HG02759 (cell line): ENCODE data around the gene CADPS2.

Source experiments
- ATAC-seq: cut with Tn5 transposase; IDR thresholded peaks from one replicate; pipeline ENCODE4 v1.9.1; 2021; ENCODE audit warnings: mild to moderate bottlenecking, moderate library complexity; ENCODE audit not compliant: unreplicated experiment

The CADPS2 gene

GRCh38 chr7:122886357-122887081 lies at the start of gene CADPS2:
CADPS2 (minus strand) TSS chr7:122886460; CDS start chr7:122886337, 123 bp downstream.
- ATAC-seq = peak; percentile 67

DNA sequence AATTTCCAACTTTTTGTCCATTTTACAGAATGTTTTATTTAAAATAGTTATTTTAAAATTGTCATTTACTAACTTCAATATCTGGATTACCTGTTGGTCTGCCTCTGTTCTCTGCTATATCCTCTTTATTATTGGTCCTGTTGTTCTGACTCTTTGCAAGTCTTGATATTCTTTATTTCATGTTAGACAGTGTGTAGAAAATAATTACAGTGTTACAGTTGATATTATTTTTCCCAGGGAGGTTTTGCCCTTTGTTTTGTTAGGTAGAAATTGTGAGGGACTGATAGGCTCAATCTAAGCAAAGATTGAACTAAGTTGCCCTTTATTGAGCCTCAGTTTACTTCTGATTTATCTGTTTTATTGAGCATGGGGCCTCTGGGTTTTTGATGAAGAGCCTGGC lies 49.4 kb upstream of the CADPS2 start:
- no peak for ATAC-seq

- no peak for ATAC-seq
These were observed 33.5 kb upstream of the CADPS2 start for GRCh38 chr7:122919643-122920181.

DNA sequence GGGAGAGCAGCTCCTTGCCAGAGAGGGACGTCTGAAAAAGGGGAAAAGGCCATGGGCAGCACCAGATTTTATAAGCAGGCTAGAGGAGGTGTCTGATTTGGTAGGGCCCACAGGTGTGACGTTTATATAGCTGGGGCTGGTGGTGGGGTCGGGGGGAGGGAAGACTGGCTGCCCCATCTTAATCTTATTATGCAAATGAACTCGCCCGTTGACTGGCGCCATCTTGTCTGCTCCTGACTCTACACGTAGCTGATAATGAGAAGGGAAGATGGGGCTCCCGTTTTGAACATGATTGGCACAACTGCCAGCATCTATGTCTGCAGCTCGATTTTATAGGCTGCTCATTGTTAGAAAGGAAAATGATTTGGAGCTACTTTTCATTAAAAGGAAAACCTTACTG lies 28.6 kb upstream of the CADPS2 start:
- ATAC-seq = no peak

DNA sequence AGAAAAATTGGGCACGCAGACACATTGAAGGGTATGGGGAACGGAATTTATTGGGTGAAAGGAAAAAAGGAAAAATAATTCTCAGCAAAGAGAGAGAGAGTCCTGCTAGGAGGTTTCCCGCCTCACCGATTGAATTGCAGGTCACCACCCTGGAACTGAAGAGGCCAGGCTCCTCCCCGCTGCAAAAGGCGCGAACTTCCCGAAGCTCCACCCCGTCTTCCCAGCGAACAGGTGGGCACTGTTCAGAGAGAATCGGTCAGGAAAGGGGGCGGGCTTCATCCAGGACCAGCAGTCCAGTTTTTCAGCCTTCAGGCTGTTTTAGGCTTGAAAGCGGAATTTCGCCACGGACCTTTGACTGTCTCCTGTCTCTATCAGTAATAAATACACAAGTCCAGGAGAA lies 27.3 kb upstream of the CADPS2 start:
- ATAC-seq = no peak

GRCh38 chr7:122902751-122903495 lies 16.7 kb upstream of the CADPS2 start:
- ATAC-seq = peak; percentile 57

- no peak for ATAC-seq
These were observed 15.0 kb upstream of the CADPS2 start for GRCh38 chr7:122901250-122901649.

- ATAC-seq = no peak
These were observed 10.2 kb upstream of the CADPS2 start for GRCh38 chr7:122896509-122896908.

- no peak for ATAC-seq
These were observed 7.2 kb upstream of the CADPS2 start for GRCh38 chr7:122893486-122893885.

- no peak for ATAC-seq
These were observed 2.9 kb upstream of the CADPS2 start for GRCh38 chr7:122889116-122889515.

GRCh38 chr7:122887848-122888247 lies 1.6 kb upstream of the CADPS2 start:
- ATAC-seq = no peak

- no peak for ATAC-seq
These were observed 938 bp upstream of the CADPS2 start for GRCh38 chr7:122887198-122887597.

- peak; percentile 40 for ATAC-seq
These were observed 490 bp downstream of the CADPS2 start for GRCh38 chr7:122885583-122886356.

GRCh38 chr7:122884186-122884585 lies 2.1 kb downstream of the CADPS2 start:
- no peak for ATAC-seq

DNA sequence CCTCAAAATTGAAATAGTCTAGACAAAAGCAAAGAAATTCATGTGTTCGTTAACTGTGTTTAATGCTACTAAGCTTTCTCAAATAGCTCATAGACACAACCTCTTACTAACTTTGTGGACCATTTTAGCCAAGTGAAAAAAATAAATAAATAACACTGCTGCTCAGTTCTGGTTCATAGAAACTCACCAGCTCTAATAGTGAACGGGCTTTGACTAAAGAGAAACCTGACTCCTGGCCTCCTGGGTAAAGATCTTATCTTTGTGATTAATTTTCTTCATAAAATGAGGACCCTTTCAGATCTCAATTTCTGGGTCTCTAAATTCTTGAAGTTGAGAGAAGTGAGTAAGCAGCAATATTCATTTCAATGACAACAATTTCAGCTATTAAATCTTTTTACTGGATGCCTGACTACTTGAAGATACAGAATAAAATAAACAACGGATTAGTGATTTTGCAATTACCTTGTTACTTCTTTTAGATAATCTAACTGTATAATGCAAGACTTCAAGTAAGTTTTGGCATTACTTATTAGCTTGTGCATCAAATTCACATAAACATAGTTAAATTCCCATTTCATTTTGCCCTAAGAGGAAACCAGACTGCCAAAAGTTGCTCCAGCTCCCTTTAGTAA lies 3.1 kb downstream of the CADPS2 start:
- no peak for ATAC-seq

DNA sequence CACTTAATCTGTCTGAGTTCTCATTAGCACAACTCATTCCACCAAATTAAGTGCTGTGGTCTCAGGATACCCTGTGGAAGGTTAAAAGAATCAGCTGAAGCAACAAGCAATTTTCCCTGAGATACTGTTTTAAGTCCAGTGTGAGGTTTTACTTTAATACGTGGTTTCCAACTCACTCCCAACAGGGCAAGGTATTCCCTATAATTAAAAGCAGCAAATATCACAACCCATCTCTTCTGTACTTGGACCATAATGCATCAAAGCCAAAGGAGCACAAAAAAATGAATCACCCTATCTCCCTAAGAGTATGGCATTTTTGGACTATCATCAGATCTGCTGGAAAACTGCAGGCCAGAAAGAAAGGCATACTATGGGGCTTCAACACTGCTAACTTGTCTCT lies 4.9 kb downstream of the CADPS2 start:
- no peak for ATAC-seq

- no peak for ATAC-seq
These were observed 17.0 kb downstream of the CADPS2 start for GRCh38 chr7:122869260-122869659.

- no peak for ATAC-seq
These were observed 18.7 kb downstream of the CADPS2 start for GRCh38 chr7:122867471-122867980.

GRCh38 chr7:122864838-122865237 lies 21.4 kb downstream of the CADPS2 start:
- ATAC-seq = no peak

DNA sequence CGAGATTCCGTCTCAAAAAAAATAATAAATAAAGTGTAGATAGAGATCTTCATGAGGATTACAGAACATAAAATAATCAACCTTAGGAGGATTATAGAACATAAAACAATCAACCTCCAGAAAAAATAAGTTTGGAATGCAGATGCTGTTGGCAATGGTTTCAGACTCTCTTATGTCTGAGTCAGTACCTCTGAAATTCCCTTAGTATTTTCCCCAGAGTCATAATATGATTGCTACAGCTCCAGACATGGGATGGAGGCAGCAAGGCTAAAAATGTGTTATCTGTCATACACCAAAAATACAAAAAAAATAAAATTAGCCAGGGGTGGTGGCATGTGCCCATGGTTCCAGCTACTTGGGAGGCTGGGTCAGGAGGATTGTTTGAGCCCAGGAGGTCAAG lies 22.2 kb downstream of the CADPS2 start:
- ATAC-seq = no peak

DNA sequence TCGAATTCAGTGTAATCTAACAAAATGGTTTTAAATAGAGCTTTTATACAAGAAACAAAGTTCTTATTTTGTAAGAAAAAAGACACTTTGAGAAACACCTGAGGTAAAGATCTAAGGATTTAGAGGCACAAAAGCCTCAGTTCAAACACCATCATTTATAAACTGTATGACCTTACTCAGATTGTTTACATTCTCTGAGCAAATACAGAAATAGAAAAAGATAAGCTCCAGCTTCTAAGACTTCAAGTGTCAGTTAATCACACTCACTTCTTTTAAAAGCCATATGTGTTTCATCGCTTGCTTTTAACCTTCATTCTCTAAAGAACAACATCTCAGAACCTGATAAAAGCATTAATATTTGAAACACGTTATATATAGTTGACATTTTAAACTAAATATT lies 27.9 kb downstream of the CADPS2 start:
- no peak for ATAC-seq
